NB4 (cell line): Measurements from ENCODE around the gene SH3BGRL2.

Experiments used
- TF ChIP-seq, protein P1 (sequence below): IDR thresholded peaks from one replicate; pipeline ENCODE4 v1.5.1; 2012; ENCODE audit warnings: low read depth, low read length
- TF ChIP-seq, protein P2 (sequence below): IDR thresholded peaks from 2 replicates; pipeline ENCODE4 v1.6.1; 2011; ENCODE audit warnings: low read depth, low read length

DNA sequence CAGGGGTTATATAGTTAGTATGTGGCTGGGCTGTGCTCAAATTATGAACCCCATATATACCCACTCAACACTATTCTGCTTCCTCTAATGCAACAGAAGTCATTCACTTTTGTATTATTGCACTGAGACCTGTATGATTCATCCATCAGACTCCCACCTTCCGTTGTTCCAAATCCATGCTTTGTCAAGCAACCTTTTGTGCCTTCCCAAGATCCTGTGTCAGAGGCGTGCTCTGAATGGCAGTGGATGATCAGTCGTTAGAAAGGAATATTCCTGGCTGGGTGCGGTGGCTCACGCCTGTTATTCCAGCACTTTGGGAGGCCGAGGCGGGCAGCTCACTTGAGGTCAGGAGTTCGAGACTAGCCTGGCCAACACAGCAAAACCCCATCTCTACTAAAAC lies 103.2 kb downstream of the SH3BGRL2 start:
- TF ChIP-seq, protein P1, sequence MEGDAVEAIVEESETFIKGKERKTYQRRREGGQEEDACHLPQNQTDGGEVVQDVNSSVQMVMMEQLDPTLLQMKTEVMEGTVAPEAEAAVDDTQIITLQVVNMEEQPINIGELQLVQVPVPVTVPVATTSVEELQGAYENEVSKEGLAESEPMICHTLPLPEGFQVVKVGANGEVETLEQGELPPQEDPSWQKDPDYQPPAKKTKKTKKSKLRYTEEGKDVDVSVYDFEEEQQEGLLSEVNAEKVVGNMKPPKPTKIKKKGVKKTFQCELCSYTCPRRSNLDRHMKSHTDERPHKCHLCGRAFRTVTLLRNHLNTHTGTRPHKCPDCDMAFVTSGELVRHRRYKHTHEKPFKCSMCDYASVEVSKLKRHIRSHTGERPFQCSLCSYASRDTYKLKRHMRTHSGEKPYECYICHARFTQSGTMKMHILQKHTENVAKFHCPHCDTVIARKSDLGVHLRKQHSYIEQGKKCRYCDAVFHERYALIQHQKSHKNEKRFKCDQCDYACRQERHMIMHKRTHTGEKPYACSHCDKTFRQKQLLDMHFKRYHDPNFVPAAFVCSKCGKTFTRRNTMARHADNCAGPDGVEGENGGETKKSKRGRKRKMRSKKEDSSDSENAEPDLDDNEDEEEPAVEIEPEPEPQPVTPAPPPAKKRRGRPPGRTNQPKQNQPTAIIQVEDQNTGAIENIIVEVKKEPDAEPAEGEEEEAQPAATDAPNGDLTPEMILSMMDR = no peak
- TF ChIP-seq, protein P2, sequence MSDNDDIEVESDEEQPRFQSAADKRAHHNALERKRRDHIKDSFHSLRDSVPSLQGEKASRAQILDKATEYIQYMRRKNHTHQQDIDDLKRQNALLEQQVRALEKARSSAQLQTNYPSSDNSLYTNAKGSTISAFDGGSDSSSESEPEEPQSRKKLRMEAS = no peak
